Liver (tissue), 9 donors: ENCODE results near the gene TRPT1. TPM values are rescaled to one million over a fixed set of nuclear protein-coding genes. Genes with fewer than 3 reads are reported as not detected.

Experiments used
- DNase-seq: peaks from one replicate; pipeline ENCODE4 v3.0.0-alpha.2; 2017; ENCODE audit warnings: low spot score
- H3K27ac ChIP-seq, 2 donors: one replicate each; pipeline ENCODE4 v1.7.0; 2013; ENCODE audit warnings: inconsistent platforms in 2 of 2, low read length in 2 of 2, control low read depth in 1 of 2, low read depth in 1 of 2, mild to moderate bottlenecking in 1 of 2
- H3K27me3 ChIP-seq, 4 donors: one replicate each; pipeline versions ENCODE4 v1.6.1 to v1.7.0; 2013; ENCODE audit warnings: low read length in 3 of 4, inconsistent platforms in 1 of 4, mild to moderate bottlenecking in 1 of 4, moderate library complexity in 1 of 4; ENCODE audit not compliant: control insufficient read depth in 4 of 4, insufficient read depth in 4 of 4
- H3K36me3 ChIP-seq, 4 donors: one replicate each; pipeline versions ENCODE4 v1.6.1 to v1.7.0; 2013; ENCODE audit warnings: low read length in 3 of 4, mild to moderate bottlenecking in 3 of 4, low read depth in 1 of 4, moderate library complexity in 1 of 4; ENCODE audit not compliant: control insufficient read depth in 4 of 4, insufficient read depth in 3 of 4
- H3K4me1 ChIP-seq, 4 donors: one replicate each; pipeline versions ENCODE4 v1.6.1 to v1.7.0; 2013; ENCODE audit warnings: low read length in 3 of 4, mild to moderate bottlenecking in 3 of 4, moderate library complexity in 1 of 4; ENCODE audit not compliant: control insufficient read depth in 4 of 4, insufficient read depth in 4 of 4
- H3K4me3 ChIP-seq, 3 donors: one replicate each; pipeline versions ENCODE4 v1.6.1 to v1.7.0; 2013; ENCODE audit warnings: low read length in 3 of 3, control low read depth in 1 of 3, low read depth in 1 of 3, mild to moderate bottlenecking in 1 of 3
- H3K9ac ChIP-seq, 2 donors: one replicate each; pipeline ENCODE4 v1.7.0; 2013; ENCODE audit warnings: low read length in 2 of 2, mild to moderate bottlenecking in 2 of 2, moderate library complexity in 2 of 2, control low read depth in 1 of 2, low read depth in 1 of 2
- H3K9me3 ChIP-seq, 4 donors: one replicate each; pipeline versions ENCODE4 v1.6.1 to v1.7.0; 2013; ENCODE audit warnings: low read length in 3 of 4; ENCODE audit not compliant: control insufficient read depth in 4 of 4
- ATF3 ChIP-seq: IDR thresholded peaks from 2 replicates; pipeline ENCODE4 v1.6.1; 2016; ENCODE audit warnings: antibody characterized with exemption
- CTCF ChIP-seq: fragments of 150-350 bp; IDR thresholded peaks from 2 replicates; pipeline ENCODE4 v1.5.1; 2017; ENCODE audit warnings: improper control_type of control experiment, low read depth, low read length; ENCODE audit not compliant: missing input control
- EGR1 ChIP-seq, 2 donors: IDR thresholded peaks; 2 replicates each; pipeline ENCODE4 v1.6.1; 2016 to 2018; ENCODE audit warnings: antibody characterized with exemption in 2 of 2, low read depth in 2 of 2
- FOXA1 ChIP-seq: IDR thresholded peaks from 2 replicates; pipeline ENCODE4 v1.6.1; 2016; ENCODE audit warnings: antibody characterized with exemption
- FOXA2 ChIP-seq: IDR thresholded peaks from 2 replicates; pipeline ENCODE4 v1.6.1; 2016; ENCODE audit warnings: antibody characterized with exemption
- GABPA ChIP-seq, 2 donors: IDR thresholded peaks in 1 of 2; conservative IDR thresholded peaks in 1 of 2; 2 replicates each; pipeline ENCODE4 v1.6.1; 2016; ENCODE audit warnings: antibody characterized with exemption in 2 of 2, mild to moderate bottlenecking in 1 of 2, moderate library complexity in 1 of 2
- HNF4A ChIP-seq, 2 donors: conservative IDR thresholded peaks; 2 replicates each; pipeline ENCODE4 v1.6.1; 2016; ENCODE audit warnings: antibody characterized with exemption in 2 of 2, mild to moderate bottlenecking in 2 of 2
- HNF4G ChIP-seq: IDR thresholded peaks from 2 replicates; pipeline ENCODE4 v1.6.1; 2016; ENCODE audit warnings: antibody characterized with exemption
- JUND ChIP-seq, 2 donors: IDR thresholded peaks; 2 replicates each; pipeline ENCODE4 v1.6.1; 2016; ENCODE audit warnings: antibody characterized with exemption in 2 of 2
- MAX ChIP-seq: IDR thresholded peaks from 2 replicates; pipeline ENCODE4 v1.6.1; 2016; ENCODE audit warnings: antibody characterized with exemption
- NR2F2 ChIP-seq: IDR thresholded peaks from 2 replicates; pipeline ENCODE4 v1.6.1; 2016; ENCODE audit warnings: antibody characterized with exemption
- RAD21 ChIP-seq, 2 donors: IDR thresholded peaks; 2 replicates each; pipeline ENCODE4 v1.6.1; 2016; ENCODE audit warnings: antibody characterized with exemption in 2 of 2, mild to moderate bottlenecking in 2 of 2
- REST ChIP-seq: IDR thresholded peaks from 2 replicates; pipeline ENCODE4 v1.6.1; 2016; ENCODE audit warnings: antibody characterized with exemption, mild to moderate bottlenecking
- RXRA ChIP-seq, 2 donors: IDR thresholded peaks; 2 replicates each; pipeline ENCODE4 v1.6.1; 2017 to 2018; ENCODE audit warnings: antibody characterized with exemption in 2 of 2, mild to moderate bottlenecking in 1 of 2
- SP1 ChIP-seq: IDR thresholded peaks from 2 replicates; pipeline ENCODE4 v1.6.1; 2018; ENCODE audit warnings: antibody characterized with exemption, mild to moderate bottlenecking
- TAF1 ChIP-seq: conservative IDR thresholded peaks from 2 replicates; pipeline ENCODE4 v1.6.1; 2016; ENCODE audit warnings: antibody characterized with exemption, mild to moderate bottlenecking
- YY1 ChIP-seq: IDR thresholded peaks from 2 replicates; pipeline ENCODE4 v1.6.1; 2016; ENCODE audit warnings: antibody characterized with exemption, mild to moderate bottlenecking
- ZBTB33 ChIP-seq: IDR thresholded peaks from 2 replicates; pipeline ENCODE4 v1.6.1; 2016; ENCODE audit warnings: antibody characterized with exemption
- WGBS: extraction: QIAGEN DNeasy Blood & Tissue Kit; methylation state at CpG from one replicate; pipeline ENCODE4 v1.1.7; 2013; 5-methylcytosine and 5-hydroxymethylcytosine counted together
- polyA plus RNA-seq, 2 donors: library from polyadenylated mRNA; stranded (reverse) in 1 of 2; unstranded in 1 of 2; fragments of 200-250 nt in 1 of 2; fragments of >200 nt in 1 of 2; fragmentation: Nextera tagmentation in 1 of 2; extraction: Ambion mirVana in 1 of 2; gene quantifications; one replicate each; pipeline versions ENCODE4 v1.2.1 to v1.2.3, GENCODE V29; 2013 to 2015
- total RNA-seq, 2 donors: library from RNA; depleted of rRNA; stranded (reverse); fragments of >200 nt; gene quantifications; one replicate each; pipeline ENCODE4 v1.2.3, GENCODE V29; 2014
- donor health status: healthy.
- donor health status: healthy.
- donor health status: healthy.
- donor health status: healthy.
- donor health status: healthy.

Gene TRPT1
- total RNA-seq (10 to 100 TPM; 14.0 to 22.9 TPM), polyA plus RNA-seq (10 to 100 TPM; 18.7 to 37.8 TPM)

- H3K4me1 ChIP-seq: peaks cover 12 to 44% (median 28%) of the 10 kb centered on the region in 4 donors
- 1% methylated on average over 54 of the region's 54 CpGs for WGBS
- no peaks in the 10 kb centered on the region for H3K27me3 ChIP-seq
- H3K27ac ChIP-seq: peak within 1 kb of the TSS; percentile 52 to 92
- peak within 1 kb of the TSS; percentile 51 to 97 (median 67) for H3K4me3 ChIP-seq
- peaks cover 0 to 18% (median 6%) of the 10 kb centered on the region in 4 donors for H3K36me3 ChIP-seq
- H3K9me3 ChIP-seq: no peaks in the 10 kb centered on the region
- TF ChIP-seq HNF4G (no peak), ZBTB33 (no peak), FOXA2 (no peak), RAD21 (IDR thresholded peaks at IDR 0.05) (peak in 1 of 2 donors; percentile 23), YY1 (peak; percentile 44), EGR1 (IDR thresholded peaks at IDR 0.05; ENCODE audit: low read depth in 2 of 2) (no peak), SP1 (peak; percentile 70), RXRA (IDR thresholded peaks at IDR 0.05) (no peak), MAX (no peak), NR2F2 (no peak), CTCF (peak; percentile 18), REST (peak; percentile 68), FOXA1 (no peak), JUND (IDR thresholded peaks at IDR 0.05) (no peak), HNF4A (conservative IDR thresholded peaks at IDR 0.05) (no peak), ATF3 (no peak), TAF1 (no peak), GABPA (IDR thresholded peaks at IDR 0.05 in 1 of 2, conservative IDR thresholded peaks at IDR 0.05 in 1 of 2) (peak in 1 of 2 donors; percentile 88)
- peak; percentile 95 for DNase-seq
- H3K9ac ChIP-seq: peak within 1 kb of the TSS; percentile 14 to 89
These were observed at the start of gene TRPT1, which contains the start of gene NUDT22 for GRCh38 chr11:64225608-64226506. TSS of gene TRPT1 (minus strand) at chr11:64226186. CDS start at chr11:64225860, 326 bp downstream. TSS of gene NUDT22 (plus strand) at chr11:64226274. CDS start at chr11:64226653, 379 bp downstream.
